GM12878 (cell line): ENCODE measurements around the gene F12. TPM values are rescaled to one million over a fixed set of nuclear protein-coding genes. Genes with fewer than 3 reads are reported as not detected.

ENCODE experiments used
- BHLHE40 ChIP-seq, 2 experiments: fragments of 450-650 bp in 1 of 2; IDR thresholded peaks; 2 replicates each; pipeline ENCODE4 v1.6.1; 2011 to 2017; ENCODE audit warnings: low read depth in 2 of 2, borderline replicate concordance in 1 of 2, improper control_type of control experiment in 1 of 2, low read length in 1 of 2, mild to moderate bottlenecking in 1 of 2
- CUX1 ChIP-seq: IDR thresholded peaks from 2 replicates; pipeline ENCODE4 v1.6.1; 2012; ENCODE audit warnings: improper control_type of control experiment, low read depth, low read length; ENCODE audit not compliant: insufficient replicate concordance
- ESRRA ChIP-seq: IDR thresholded peaks from 2 replicates; pipeline ENCODE4 v1.6.1; 2012; ENCODE audit warnings: mild to moderate bottlenecking, low read length, improper control_type of control experiment
- EZH2 ChIP-seq: IDR thresholded peaks from 2 replicates; pipeline ENCODE4 v1.6.1; 2012; ENCODE audit warnings: low read depth, mild to moderate bottlenecking, control low read depth, inconsistent platforms, low read length, borderline replicate concordance; ENCODE audit not compliant: control insufficient read depth
- FOS ChIP-seq: IDR thresholded peaks from 3 replicates; pipeline ENCODE4 v1.6.1; 2011; ENCODE audit warnings: borderline replicate concordance; ENCODE audit not compliant: insufficient read length; ENCODE audit errors: extremely low read depth
- GABPA ChIP-seq: IDR thresholded peaks from 2 replicates; pipeline ENCODE4 v1.6.1; 2014; ENCODE audit warnings: antibody characterized with exemption, low read depth, mild to moderate bottlenecking, inconsistent platforms
- GATAD2B ChIP-seq: fragments of 450-650 bp; conservative IDR thresholded peaks from 2 replicates; pipeline ENCODE4 v1.6.1; 2017; ENCODE audit warnings: low read depth, mild to moderate bottlenecking, moderate library complexity
- RBBP5 ChIP-seq: fragments of 200-600 bp; sonication (generic); conservative IDR thresholded peaks from 2 replicates; pipeline ENCODE4 v1.6.1; 2016
- SMAD1 ChIP-seq: fragments of 450-650 bp; IDR thresholded peaks from 2 replicates; pipeline ENCODE4 v1.6.1; 2018; ENCODE audit warnings: mild to moderate bottlenecking, low read depth; ENCODE audit not compliant: partially characterized antibody
- SP1 ChIP-seq: IDR thresholded peaks from one replicate; pipeline ENCODE4 v1.6.1; 2011; ENCODE audit warnings: low read depth, low read length
- WRNIP1 ChIP-seq: IDR thresholded peaks from 2 replicates; pipeline ENCODE4 v1.6.1; 2011; ENCODE audit warnings: low read depth, low read length, improper control_type of control experiment, borderline replicate concordance
- YY1 ChIP-seq: IDR thresholded peaks from 2 replicates; pipeline ENCODE4 v1.6.1; 2011; ENCODE audit warnings: low read depth, mild to moderate bottlenecking, low read length
- polyA plus RNA-seq, 11 experiments: library from polyadenylated mRNA; depleted of rRNA in 4 of 11; unstranded in 6 of 11; stranded (reverse) in 5 of 11; fragments of >200 nt; fragmentation: Nextera tagmentation in 4 of 11; fragmentation: Illumina TruSeq in 1 of 11; extraction: Ambion mirVana in 4 of 11; extraction: Trizol in 1 of 11; gene quantifications; 1 replicate in 1 of 11; 2 replicates in 10 of 11; pipeline versions ENCODE4 v1.2.1 to v1.2.3, GENCODE V29; 2011 to 2016; ENCODE audit warnings: inconsistent platforms in 2 of 11, missing spikeins in 2 of 11, low read depth in 1 of 11
- total RNA-seq, 4 experiments: library from RNA; depleted of rRNA in 3 of 4; stranded (reverse); fragments of >200 nt in 3 of 4; fragmentation: Illumina TruSeq in 1 of 4; extraction: Trizol in 1 of 4; gene quantifications; 2 replicates each; pipeline versions ENCODE4 v1.2.1 to v1.2.3, GENCODE V29; 2013 to 2021
- TF ChIP-seq, protein P1 (sequence below): fragments of 450-650 bp; IDR thresholded peaks from 2 replicates; pipeline ENCODE4 v1.6.1; 2016; ENCODE audit warnings: mild to moderate bottlenecking, moderate library complexity, borderline replicate concordance

The F12 gene
- total and polyA plus RNA-seq, 10 of the 15 experiments (the other 5 are each of a cell fraction or from before 2014, with no cell fraction given), result 0.25 to 11.3 (median 5.5) TPM

DNA sequence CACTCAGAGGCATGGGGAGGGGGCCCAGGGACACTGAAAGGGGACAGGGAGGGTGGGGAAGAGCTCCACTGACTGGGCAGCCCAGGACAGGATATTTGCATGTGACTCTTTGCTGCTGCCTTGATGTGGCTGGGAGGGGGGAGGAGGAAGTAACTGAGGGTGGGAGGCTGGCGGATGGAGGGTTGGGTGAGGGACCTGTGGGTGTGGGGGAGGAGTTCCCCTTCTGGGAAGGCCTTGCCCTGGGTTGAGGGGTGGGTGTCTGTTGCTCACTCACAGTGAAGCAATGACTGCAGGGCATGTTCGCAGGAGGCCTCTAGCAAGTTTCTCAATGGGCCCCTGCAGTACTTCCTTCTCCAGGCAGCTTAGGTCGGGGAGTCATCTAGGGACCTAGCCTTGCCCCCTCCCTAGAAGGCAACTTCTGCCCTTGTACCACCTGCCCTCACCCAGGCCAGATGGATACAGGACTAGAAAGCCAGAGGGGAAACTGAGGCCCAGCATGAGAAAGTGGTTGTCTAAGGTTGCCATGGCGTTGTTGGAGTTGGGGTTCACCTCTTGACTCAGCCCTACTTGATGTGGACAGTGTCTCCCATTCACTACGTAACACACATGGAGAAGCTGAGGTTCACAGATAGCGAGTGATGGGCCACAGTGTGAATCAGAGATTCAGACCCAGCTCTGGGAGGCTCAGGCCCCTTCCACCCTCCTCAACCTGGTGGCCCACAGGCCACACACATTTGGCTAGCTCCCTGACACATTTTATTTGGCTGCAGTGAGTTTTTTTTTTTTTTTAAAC, 20.1 kb upstream of the F12 start (continued):
- TF ChIP-seq SMAD1, result no peak
- TF ChIP-seq WRNIP1, result no peak; the same call in 1 of the 2 replicates
- no peak for TF ChIP-seq CUX1
- TF ChIP-seq EZH2, result no peak
- peak; percentile 68 to 69; a peak in 3 of 4 replicates for TF ChIP-seq BHLHE40 (IDR thresholded peaks at IDR 0.05; ENCODE audit: borderline replicate concordance in 1 of 2, low read depth in 2 of 2, low read length in 1 of 2)
- TF ChIP-seq RBBP5, result no peak
- peak; percentile 50; the same call in 1 of the 2 replicates for TF ChIP-seq YY1
- 0 out of 2 replicates have a peak, but pooled peaks have one; percentile 49 for TF ChIP-seq GATAD2B
- peak; percentile 63 for TF ChIP-seq SP1
- TF ChIP-seq, protein P1, sequence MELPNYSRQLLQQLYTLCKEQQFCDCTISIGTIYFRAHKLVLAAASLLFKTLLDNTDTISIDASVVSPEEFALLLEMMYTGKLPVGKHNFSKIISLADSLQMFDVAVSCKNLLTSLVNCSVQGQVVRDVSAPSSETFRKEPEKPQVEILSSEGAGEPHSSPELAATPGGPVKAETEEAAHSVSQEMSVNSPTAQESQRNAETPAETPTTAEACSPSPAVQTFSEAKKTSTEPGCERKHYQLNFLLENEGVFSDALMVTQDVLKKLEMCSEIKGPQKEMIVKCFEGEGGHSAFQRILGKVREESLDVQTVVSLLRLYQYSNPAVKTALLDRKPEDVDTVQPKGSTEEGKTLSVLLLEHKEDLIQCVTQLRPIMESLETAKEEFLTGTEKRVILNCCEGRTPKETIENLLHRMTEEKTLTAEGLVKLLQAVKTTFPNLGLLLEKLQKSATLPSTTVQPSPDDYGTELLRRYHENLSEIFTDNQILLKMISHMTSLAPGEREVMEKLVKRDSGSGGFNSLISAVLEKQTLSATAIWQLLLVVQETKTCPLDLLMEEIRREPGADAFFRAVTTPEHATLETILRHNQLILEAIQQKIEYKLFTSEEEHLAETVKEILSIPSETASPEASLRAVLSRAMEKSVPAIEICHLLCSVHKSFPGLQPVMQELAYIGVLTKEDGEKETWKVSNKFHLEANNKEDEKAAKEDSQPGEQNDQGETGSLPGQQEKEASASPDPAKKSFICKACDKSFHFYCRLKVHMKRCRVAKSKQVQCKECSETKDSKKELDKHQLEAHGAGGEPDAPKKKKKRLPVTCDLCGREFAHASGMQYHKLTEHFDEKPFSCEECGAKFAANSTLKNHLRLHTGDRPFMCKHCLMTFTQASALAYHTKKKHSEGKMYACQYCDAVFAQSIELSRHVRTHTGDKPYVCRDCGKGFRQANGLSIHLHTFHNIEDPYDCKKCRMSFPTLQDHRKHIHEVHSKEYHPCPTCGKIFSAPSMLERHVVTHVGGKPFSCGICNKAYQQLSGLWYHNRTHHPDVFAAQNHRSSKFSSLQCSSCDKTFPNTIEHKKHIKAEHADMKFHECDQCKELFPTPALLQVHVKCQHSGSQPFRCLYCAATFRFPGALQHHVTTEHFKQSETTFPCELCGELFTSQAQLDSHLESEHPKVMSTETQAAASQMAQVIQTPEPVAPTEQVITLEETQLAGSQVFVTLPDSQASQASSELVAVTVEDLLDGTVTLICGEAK, result no peak
- TF ChIP-seq FOS, result no peak
- no peak for TF ChIP-seq GABPA
- no peak for TF ChIP-seq ESRRA
